Sciatic nerve (tissue), 2 donors: ENCODE data around the gene SMOC1. TPM values are rescaled to one million over a fixed set of nuclear protein-coding genes. Genes with fewer than 3 reads are reported as not detected.

ENCODE experiments used
- ATAC-seq: fragments of 200-7000 bp; cut with Tn5 transposase; one replicate; pipeline ENCODE4 v1.9.1; 2020; ENCODE audit warnings: mild to moderate bottlenecking, moderate library complexity
- DNase-seq: peaks from one replicate; pipeline ENCODE4 v3.0.0-alpha.2; 2020; ENCODE audit warnings: low spot score
- intact Hi-C: fragments of 100-400 bp; cut with DNase I; formaldehyde crosslinking; loops from one replicate; pipeline ENCODE4 v1.14.2; 2022
- total RNA-seq: library from RNA; stranded (reverse); fragmentation: NEBNext Ultra II Directional; extraction: Animal tissue kit (Norgen Biotek cat#: 25700); gene quantifications from one replicate; pipeline ENCODE4 v1.2.1, GENCODE V29; 2021
- donor health status: DM: no; HTN: no; CAD: no.
- donor health status: DM: no; HTN: no; CAD: no.

The SMOC1 gene
- 12.9 TPM for total RNA-seq

DNA sequence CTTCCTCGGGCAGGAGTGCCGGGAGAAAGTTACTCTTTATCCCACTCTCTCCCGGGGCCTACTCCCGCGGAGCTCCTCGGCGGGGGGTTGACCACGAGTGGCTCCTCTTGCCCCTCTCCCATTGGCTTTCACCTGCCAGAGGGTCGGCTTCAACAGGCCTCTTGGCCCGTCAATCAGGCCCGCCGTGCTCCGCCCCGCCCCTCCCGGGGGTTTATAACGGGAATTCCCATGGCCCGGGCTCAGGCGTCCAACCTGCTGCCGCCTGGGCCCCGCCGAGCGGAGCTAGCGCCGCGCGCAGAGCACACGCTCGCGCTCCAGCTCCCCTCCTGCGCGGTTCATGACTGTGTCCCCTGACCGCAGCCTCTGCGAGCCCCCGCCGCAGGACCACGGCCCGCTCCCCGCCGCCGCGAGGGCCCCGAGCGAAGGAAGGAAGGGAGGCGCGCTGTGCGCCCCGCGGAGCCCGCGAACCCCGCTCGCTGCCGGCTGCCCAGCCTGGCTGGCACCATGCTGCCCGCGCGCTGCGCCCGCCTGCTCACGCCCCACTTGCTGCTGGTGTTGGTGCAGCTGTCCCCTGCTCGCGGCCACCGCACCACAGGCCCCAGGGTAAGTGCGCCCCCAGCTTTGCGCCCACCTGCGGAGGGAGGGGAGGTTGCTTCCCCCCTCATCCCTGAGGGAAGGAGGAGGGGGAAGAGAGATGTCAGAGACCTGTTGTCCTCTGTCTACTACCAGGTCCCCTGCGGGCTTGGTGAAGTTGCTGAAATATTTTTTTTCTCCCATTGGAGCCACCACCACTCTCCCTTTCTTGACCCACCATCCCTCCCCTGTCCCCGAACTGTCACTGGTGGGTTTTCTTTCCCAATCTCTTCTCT, at the start of gene SMOC1:
Gene SMOC1 (plus strand): TSS at position 242 of the 869 bp plus-strand sequence. CDS start 263 bp downstream, at position 505.
- no peak for ATAC-seq
- DNase-seq: peak; percentile 75
- intact Hi-C loops: no loop called here

DNA sequence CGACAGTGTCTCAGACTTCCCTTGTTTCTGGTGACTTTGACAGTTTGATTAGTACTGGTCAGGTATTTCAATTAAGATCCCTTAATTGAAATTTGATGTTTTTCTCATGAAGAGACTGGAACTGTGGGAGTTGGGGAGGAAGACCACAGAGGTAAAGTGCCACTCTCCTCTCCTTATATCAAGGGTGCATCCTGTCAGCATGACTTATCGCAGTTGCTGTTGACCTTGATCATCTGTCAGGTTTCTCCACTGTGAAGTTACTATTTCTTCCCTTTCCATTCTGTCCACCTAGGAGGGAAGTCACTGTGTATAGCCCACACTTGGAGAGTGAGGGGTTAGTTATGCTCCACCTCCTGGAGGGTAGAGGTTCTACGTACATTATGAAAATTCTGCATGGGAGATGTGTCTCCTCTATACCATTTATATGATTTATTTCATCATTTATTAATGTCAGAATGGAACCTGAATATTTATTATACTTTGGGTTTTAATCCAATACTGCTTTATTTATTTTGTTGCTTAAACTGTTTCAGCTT, 40.3 kb upstream of the SMOC1 start:
- ATAC-seq: no peak
- intact Hi-C loops: no loop called here
- no peak for DNase-seq

- intact Hi-C loops: no loop called here
- ATAC-seq (no peak), DNase-seq (no peak)
Observed at GRCh38 chr14:69839661-69840060, 39.6 kb upstream of the SMOC1 start.

DNA sequence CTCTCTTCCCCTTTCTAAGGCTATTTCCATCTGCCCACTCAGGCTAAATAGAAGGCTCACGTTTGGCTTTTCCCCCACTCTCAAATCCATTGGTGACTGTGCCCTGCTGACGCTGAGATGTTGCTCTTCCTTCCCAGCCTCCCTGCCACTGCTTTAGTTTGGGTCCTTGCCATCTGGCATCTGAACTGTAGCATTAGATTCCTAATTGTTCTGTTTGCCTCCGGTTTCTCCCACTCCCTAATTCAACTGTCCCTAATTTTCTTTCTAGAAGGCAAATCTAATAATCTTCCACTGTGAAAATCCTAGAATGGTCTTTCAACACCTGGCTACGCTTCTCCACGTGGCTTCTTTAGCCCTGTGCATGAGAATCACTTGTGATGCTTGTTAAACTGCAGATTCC, 37.6 kb upstream of the SMOC1 start:
- DNase-seq: no peak
- no peak for ATAC-seq
- intact Hi-C loops: no loop called here

DNA sequence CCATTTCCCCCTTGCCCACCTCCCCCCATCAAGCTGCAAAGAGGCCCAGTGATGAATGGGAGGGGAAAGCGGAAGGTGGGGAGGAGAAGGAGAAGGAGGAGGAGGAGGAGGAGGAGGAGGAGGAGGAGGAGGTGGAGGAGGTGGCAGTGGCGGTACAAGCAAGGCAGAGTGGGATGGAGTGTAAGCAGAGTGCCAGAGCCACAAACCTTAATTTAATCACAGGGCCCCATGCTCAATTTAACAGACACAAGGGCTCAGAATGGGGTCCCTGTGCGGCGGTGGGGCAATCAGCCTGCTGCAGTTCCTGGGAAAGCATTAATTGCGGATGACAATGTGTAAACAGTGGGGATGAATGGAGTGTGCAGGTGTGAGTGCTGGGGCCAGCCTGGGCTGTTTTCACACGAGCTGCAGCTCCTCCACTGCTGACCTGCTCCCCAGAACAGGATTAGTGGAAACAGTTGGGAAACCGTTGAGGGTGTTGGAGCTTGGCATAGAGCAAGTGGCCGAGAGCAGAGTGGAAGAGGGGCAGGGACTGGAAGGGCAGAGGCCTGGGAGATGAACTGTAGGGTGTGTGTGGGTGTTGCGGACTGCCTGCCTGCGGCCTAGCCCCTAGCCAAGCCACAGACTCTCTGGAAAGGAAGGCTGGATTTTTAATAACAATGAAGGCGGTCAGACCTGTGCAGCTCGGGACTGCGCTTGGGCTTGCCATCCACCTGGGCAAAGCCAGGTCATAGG, 36.4 kb upstream of the SMOC1 start:
- DNase-seq (no peak), ATAC-seq (no peak)
- intact Hi-C loops: no loop called here

- intact Hi-C loops: no loop called here
- DNase-seq (no peak), ATAC-seq (no peak)
Observed at GRCh38 chr14:69844171-69844570, 35.0 kb upstream of the SMOC1 start.

DNA sequence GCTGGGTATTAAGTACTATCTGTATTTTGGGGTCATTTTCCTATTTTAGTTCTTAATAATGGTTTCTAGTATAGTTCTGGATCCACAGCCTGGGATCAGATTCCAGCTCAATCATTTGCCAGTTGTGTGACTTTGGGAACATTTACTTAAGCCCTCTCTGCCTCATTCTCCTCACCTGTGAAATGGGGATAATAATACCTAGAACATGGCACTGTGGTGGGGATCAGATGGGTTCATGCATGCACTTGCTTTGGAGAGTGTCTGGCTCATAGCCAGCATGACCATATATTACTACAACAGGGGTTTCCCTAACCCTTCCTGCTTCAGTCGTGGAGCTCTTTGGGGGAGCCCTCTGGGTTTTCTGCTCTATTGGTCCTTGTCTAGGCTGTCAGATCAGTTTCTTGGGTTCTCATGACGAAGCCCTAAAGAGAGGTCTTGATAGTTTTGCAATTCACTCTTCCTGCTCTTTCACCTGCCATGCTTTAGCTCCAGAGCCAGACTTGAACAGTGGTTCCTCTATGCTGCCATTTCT, 34.1 kb upstream of the SMOC1 start:
- DNase-seq: no peak
- ATAC-seq: no peak
- intact Hi-C loops: no loop called here

DNA sequence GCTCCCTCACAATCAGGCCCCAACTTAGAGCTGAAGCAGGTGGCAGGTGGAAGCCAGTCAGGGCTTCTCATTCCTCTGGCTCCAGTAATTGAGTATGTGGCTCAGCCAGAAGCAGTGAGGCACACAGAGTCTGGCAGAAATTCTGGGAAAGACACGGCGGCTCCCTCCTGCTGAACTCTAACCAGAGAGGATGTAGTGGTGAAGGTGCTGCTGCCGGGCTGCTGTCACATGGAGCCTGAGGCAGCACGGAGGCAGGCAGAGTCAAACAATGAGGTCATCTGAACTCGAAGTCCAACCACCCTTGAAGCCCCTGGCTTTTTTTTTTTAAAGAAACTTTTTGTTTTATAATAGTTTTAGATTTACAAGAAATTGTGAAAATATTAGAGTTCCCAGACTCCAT, 33.4 kb upstream of the SMOC1 start:
- intact Hi-C loops: no loop called here
- ATAC-seq: no peak
- no peak for DNase-seq

DNA sequence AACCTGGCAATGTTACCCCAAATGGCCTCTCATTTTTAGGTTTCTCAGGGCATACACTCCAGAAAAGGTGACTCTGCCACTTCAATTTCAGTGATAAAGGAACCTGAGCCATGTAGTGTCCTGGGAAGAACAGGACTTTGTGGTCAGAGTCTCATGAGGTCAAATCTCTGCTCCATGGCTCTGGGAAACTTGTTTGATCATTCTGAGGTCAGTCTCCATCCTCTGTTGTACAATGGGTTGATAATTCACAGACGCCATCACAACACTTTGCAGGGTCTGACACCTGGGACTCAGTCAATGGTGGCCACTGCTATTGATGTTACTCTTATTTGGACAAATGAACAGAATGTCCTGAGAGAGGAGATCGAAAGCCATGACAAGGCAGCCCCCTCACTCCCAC, 31.1 kb upstream of the SMOC1 start:
- DNase-seq (no peak), ATAC-seq (no peak)
- intact Hi-C loops: no loop called here

DNA sequence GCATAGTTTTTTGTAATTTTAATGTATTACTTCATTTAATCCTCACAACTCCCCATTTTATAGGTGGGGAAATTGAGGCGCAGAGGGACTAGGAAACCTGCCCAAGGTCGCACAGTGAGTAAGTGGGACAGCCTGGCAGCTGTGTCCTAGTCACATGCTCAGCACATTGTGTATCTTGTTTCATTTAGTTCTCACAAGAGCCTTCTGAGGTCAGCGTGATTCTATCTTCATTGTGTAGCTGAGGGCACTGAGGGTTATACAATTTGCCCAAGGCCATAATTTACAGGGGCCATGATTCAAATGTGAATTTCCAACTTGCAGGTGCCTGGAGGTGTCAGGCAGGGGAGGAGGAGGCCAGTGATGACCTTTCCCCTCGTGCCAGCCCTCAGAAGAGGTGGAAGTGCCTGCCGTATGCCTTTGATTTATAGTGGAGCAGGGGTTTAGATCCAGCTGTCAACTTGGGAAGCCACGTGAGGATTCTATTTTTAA, 30.3 kb upstream of the SMOC1 start:
- ATAC-seq (no peak), DNase-seq (no peak)
- intact Hi-C loops: no loop called here

- no peak for DNase-seq
Observed at GRCh38 chr14:69850086-69850735, 29.0 kb upstream of the SMOC1 start.

DNA sequence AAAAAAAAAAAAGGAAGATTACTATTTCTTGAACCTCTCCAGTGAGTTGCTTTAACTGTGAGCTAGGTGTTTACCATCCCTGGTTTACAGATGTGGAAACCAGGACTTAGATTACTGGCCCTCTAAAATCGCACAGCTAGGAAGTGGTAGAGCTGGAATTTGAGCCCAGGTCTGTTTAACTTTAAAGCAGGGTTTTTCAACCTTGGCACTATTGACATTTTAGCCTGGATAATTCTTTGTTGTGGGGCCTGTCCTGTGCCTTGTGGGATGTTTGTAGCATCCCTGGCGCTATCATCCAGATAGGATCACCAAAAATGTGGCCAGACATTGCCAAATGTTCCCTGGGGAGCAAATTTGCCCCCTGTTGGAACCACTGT, 28.5 kb upstream of the SMOC1 start:
- DNase-seq (no peak), ATAC-seq (no peak)
- intact Hi-C loops: no loop called here

More at GRCh38 chr14:69850086-69850735, 29.0 kb upstream of the SMOC1 start:
- no peak for ATAC-seq
- intact Hi-C loops: no loop called here

DNA sequence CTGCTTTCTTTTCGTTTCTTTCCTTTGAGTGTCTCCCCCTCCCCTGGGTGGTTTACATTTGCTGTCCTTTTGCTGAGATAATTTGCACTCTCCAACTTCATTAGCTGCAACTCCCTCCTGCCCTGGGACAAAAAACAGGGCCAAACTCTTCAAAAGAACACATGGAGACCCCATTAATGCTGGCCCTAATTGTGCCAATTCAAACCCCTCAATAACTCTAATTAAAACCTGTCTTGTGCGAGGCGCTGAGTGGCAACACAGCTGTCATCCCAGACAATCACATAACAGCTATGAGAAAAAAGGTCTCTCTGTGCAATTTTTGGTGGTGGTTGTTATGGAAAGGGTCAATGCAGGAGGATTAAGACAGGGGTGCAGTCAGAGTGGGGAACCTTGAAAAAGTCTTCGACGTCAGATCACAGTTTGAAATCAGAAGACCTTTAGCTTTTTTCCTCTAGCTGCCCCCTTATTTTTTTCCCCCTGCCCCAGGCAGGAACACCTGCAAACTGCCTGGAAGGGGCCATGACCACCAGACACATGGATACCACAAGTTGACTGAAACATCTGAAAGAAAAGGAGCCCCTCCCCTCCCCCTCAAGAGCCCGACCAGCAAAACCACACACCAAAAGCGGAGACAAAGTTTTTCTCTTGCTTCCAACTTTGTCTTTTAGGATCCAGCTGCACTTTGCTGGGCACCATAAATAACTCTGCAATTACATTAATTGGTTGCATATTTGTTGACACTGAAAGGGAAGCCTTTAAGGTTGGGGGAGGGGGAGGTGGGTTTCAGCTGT, 26.5 kb upstream of the SMOC1 start:
- intact Hi-C loops: no loop called here
- DNase-seq: no peak
- no peak for ATAC-seq

- intact Hi-C loops: no loop called here
- DNase-seq (no peak), ATAC-seq (no peak)
Observed at GRCh38 chr14:69853774-69854173, 25.4 kb upstream of the SMOC1 start.

DNA sequence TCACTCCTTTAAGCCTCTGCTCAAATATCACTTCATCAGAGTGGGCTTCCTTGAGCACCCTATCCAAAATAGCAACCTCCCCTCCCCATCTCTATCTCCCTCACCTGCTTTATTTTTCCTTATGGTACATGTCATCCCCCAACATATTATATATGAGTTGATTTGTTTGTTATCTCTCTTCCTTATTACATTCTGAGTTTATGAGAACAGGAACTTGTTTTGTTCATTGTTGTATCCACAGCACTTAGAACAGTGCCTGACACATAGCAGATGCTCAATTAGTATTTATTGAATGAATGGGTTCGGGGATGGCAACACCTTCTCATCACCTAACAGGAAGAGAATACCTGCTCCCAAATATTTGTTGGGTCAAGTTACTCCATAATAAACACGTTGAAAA, 24.6 kb upstream of the SMOC1 start:
- DNase-seq: no peak
- intact Hi-C loops: no loop called here
- ATAC-seq: no peak

GRCh38 chr14:69855180-69855832, 23.9 kb upstream of the SMOC1 start:
- DNase-seq (no peak), ATAC-seq (no peak)
- intact Hi-C loops: no loop called here

- ATAC-seq: no peak
- no peak for DNase-seq
- intact Hi-C loops: no loop called here
Observed at GRCh38 chr14:69858801-69859200, 20.4 kb upstream of the SMOC1 start.

DNA sequence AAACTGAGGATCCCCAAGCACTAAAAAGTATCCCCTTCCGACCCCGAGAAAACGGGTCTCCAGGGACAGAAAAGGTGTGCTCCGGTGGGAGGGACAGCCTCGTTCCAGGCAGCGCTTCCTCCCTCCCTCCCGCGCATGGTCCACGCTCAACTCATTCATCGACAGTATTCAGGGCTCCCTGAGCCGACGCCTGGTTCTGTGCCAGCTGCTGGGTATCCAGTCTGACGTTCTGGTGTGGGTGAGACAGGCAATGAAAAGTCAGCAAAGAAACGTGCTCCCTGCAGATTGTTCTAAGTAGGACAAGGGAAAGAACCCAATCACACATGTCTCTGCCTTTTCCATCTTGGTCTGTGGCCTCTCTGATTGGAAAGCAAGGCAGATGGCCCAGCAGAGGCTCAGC, 19.6 kb upstream of the SMOC1 start:
- intact Hi-C loops: no loop called here
- no peak for DNase-seq
- ATAC-seq: no peak
